ENCODE data around the gene ARMH1.

Gene ARMH1

DNA sequence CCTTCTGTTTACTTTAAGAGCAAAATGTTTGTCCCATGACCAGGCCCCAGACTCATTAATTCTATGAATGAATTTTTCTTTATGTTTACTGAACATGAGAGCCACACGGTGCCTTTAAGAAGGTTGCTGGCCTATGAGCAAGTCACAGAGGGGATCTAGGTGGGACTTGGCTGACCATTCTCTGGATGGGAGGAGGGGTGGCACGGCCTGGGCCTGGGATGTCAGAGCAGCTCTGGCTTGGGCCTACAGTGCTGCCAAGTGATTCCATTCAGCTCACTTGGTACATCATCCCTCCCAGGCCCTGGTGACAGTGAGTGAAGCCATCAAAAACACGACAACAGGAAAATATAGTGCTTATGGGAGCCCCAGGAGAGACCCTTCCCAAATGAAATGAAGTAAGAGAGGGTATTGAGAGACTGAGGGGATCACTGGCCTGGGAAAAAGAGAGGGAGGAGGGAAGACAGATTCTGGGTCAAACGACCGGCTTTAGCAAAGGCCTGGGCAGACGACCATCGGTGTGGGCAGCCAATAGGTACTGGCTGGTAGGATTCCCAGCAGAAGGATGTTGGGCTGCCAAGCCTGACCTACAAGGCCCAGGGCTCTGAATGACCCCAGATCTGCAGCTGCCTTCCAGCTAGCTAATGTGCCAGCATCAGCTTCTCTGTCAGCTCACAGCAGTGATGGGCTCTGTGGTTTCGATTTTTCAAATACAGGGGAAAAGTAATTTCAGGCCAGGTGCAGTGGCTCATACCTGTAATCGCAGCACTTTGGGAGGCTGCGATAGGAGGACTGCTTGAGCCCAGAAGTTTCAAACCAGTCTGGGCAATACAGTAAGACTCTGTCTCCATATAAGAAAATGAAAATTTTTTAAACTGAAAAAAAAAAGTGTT is 3.5 kb upstream of the ARMH1 start:
- DNase-seq (ENCODE audit: low read depth): no peak

DNA sequence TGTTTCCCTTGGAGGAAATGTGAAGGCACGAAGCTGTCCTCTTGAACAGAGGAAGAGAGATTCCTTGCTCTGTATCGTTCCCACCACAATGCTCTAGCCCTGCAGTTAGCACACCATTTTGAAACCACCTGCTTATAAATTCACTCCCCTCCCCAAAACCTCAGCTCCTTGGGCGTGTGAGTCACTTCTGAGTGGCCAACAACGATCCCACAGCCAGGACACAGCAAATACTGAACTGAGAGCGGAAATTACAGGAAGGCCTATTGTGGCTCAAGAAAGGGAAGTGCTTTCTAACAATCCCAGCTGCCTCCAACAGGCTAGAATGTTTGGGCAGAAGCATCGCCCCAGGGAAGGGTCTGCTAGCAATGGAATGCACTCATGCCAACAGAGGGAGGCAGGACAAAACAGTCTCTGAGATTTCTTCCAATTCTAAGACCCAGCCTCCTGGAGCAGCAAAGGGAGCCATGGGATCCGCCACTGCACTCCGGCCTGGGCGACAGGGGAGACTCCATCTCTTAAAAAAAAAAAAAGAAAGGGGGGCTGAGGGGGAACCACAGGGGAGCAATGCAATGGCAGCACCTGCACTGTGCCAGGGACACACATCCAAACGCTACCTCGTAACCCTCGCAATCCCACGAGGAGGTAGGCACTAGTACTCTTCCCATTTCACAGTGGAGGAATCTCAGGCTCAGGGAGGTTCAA is 2.1 kb upstream of the ARMH1 start:
- DNase-seq (ENCODE audit: low read depth): no peak

DNA sequence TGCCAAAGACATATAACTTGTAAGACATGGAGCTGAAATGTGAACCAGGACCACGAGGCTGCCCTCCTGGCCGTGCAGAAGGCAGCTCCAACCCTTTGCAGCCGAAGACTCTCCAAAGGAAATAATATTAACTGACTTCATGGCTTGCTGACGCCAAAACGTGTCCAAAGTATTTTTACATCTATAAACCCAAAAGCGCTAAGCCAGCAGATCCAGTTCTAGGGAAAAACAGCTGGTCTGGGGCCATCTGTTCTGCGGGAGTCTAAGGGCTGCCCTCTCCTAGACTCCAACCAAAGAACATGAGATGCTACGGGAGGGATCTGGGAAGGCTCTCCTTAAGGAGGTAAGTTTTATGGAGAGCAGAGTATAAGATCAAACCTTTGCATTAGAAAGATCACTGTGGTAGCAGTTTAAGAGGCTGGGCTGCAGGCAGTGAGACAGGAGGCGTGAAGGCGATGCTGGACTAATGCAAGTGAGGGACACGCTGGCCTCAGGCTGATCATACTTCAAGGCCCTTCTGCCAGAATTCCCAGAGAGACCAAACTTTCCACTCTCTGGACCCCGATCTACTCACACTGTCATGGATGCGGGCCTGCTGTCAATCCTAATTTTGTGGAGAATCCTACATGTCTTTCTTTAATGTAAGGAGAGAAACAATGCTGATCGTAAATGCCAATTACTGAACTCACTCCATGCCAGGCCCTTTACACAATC is 1.4 kb upstream of the ARMH1 start:
- no peak for DNase-seq (ENCODE audit: low read depth)

DNA sequence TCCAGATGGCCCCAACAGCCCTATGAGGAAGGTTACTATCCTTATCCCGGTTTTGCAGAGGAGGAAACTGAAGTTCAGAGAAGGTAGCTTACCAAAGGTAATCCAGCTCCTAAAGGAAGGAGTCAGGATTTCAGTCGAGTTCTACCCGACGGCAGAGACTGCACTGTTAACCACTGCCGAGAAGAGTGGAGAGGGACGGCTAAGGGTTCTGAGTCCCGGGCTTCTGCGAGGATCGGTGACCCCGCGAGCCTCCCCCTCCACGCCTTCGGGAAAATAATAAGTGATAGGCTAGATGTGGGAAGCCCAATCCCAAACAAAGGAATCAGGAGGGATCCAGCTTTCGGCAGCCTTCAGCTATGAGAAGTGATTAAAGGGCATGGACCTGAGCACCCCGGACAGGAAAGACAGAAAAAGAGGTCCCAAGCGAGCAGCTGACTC is 820 bp upstream of the ARMH1 start:
- DNase-seq (ENCODE audit: low read depth): no peak

DNA sequence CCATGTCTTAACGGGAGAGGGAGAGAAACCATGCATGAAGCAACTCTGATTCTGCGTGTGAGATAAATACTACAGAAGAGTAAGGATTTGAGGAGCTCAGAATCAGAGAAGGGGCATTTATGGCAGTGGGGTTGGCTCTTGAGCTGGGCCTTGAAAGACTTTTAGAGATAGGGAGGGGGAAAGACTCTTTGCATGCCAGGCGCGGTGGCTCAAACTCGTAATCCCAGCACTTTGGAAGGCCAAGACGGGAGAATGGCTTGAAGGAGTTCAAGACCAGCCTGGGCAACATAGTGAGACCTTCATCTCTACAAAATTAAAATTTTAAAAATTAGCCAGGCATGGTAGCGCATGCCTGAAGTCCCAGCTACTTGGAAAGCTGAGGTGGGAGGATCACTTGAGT is 672 bp downstream of the ARMH1 start:
- DNase-seq (ENCODE audit: low read depth): no peak

DNA sequence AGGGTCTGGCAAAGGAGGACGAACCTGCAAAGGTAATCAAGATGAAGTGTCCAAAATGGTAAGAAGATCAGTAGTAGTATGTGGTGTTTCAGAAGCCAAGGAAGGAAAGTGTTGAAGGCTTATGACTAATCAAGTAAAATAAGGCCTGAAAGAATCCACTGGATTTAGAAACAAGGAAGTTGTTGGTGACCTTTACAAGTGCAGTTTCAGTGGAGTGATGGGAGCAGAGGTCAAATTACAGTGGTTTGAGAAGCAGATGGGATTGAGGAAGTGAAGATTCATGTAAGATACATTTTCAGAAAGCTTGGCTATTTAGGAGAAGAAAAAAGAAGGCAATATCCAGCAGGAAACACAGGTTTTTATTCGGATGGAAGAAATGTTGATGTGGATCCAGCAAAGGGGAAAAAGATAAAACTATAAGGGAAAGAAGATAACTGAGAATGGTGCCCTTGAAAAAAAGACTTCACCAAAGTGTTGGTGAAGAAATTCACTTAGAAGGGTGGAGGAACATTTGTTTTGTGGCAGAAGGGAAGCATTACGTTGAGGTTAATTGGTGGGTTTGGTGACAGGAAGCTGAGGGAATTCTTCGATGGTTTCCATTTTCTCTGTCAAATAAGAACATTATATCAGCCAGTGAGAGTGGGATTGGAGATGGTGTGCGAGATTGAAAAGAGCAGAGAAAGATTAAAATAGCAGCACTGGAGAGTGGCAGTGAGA is 2.1 kb downstream of the ARMH1 start:
- no peak for DNase-seq (ENCODE audit: low read depth)

DNA sequence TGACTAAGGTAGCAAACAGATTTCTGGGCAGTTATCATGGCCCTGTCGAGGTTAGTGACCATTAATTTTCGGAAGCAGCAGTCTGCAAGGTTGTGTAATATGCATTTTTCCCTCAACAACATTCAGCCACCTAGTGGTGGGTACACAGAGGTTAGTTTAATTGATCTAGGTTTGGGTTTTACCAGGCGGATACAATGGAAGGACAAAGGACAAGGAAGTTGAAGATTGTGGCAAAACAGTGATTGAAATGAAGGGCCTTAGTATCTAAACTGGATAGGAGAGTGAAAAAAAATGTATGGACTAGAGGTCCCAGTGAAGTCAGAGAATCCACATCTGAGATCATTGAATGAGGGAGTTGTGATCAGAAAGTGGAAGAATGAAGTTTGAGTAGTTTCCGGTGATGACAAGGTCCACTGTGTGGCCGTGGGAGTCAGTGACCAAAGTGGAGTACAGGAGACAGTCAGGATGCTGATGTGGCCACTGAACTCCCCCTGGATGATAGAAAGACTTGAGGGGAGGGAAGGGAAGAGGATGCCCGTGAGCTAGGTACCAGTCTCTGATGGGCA is 2.8 kb downstream of the ARMH1 start:
- no peak for DNase-seq (ENCODE audit: low read depth)

DNA sequence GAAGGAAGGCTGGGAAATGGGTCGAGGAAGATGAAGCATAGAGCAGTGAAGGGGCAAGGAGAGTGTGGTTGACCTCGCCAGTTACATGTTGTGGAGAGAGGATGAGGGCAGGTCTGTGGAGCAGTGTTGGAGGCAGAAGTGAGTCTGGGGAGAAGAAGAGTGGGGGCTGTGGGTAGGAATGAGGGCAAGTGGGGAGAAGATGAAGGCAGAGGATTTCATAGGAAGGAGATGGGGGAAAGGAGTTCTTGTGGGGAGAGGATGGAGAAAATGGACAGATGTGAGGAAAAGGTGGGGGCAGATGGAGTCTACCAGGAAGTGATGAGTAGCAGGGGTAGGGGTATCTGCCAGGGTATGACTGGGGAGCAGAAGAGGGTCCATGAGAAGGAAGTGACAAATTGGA is 3.6 kb downstream of the ARMH1 start:
- no peak for DNase-seq (ENCODE audit: low read depth)

DNA sequence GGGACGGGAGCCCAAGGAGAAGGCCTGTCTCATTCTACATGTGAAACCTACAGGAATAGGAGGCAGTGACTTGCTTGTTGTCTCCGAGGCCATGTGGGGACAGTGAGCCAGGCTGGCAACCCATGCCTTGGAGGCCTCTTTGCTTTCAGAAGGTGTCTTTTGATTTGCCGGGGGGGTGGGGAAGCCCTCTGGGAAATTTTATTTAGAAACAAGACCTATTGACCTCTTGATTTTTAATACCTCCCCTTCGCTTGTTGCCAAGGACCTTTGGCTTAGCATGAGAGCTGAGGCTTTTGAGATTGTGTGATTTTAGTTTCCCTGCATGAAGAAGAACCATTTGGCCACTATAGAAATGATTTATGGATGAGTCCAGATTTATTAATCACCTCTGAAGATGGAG is 4.1 kb downstream of the ARMH1 start:
- no peak for DNase-seq (ENCODE audit: low read depth)

DNA sequence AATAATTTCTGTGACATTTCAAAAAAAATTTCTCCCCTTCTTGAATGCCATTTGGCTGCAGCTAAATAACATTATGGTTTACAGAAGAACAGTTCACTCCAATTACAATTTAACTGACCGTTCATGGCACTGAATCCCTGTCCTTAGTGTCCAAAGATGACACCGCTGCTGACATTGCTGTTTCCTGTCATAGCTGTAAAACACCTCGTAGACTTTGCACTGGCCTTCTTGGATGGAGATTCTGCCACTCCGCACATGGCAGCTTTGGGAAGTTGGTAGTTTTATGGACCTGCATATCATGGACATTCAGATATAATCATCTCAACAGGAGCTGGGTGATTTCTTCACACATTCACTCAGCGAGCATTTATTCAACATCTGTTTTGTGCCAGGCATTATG is 5.0 kb downstream of the ARMH1 start:
- no peak for DNase-seq (ENCODE audit: low read depth)

DNA sequence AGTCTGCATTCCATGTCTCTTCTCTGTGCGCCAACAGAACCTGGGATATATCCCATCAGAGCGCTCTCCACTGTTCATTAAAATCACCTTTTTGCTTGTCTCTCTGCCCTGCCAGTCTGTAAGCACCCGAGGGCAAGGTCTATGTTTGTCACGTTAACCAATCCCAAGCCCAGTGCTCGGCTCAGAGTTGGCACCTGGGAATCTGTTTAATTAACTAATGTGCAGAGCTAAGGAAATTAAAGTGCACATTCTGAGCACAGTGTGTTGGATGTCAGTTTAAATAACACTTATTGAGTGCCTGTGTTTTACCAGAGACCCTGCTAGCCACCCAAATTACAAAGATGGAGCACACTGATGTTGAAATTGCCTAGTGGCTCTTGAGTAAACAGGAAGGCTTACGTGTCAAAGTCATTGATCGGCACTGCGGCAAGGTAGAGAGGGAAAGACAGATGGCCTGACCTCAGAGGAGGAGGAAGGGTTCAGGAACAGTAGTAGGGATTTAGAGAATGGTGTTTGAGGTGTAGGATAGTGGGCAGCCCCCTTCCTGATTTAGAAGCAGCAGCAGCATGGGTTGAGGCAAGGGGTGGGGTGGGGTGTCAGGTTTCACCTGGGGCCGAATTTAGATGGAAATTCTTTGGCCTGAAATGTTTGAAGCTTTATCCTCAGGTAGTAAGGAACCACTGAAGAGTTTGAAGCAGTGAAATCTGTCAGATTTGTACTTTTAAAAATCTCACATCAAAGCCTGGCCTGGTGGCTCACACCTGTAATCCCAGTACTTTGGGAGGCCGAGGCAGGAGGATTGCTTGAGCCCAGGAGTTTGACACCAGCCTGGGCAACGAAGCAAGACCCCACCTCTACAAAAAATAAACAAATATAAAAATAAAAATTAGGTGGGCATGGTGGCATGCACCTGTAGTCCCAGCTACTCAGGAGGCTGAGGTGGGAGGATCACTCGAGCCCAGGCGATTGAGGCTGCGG is 7.7 kb downstream of the ARMH1 start:
- DNase-seq (ENCODE audit: low read depth): no peak

DNA sequence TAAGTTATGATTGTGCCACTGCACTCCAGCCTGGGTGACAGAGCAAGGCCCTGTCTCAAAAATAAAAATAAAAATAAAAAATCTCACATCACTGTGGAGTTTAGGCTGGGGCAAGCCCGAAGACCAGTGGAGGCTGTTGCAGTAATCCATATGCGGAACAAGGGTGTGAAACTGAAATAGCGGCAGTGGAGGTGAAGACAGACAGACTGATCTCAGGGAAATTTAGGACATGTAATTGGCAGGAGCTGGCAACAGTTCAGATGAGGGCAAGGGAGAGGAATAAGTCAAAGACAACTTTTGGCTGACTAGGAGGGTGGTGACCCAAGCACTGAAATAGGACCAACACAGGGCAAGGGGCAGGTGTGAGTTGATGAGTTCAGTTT is 8.4 kb downstream of the ARMH1 start:
- DNase-seq (ENCODE audit: low read depth): no peak

DNA sequence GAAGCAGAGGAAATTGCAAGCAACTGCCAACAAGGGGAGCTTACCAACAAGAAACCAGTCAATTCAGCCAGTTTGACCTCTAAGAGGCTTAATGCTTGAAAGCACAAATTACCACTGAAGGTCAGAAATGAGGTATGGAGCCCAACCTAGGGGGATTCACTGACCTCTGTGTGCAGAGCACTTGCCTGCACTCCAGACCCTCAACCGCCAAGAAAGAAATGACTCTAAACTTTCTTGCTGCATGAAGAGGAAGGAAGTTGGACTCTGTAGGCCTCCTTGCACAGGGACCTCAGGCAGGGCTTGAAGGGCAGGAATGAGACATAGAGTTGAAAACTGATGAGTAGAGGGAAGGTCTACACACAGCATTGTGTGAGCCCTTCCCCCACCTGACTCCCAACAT is 10.0 kb downstream of the ARMH1 start:
- DNase-seq (ENCODE audit: low read depth): no peak

DNA sequence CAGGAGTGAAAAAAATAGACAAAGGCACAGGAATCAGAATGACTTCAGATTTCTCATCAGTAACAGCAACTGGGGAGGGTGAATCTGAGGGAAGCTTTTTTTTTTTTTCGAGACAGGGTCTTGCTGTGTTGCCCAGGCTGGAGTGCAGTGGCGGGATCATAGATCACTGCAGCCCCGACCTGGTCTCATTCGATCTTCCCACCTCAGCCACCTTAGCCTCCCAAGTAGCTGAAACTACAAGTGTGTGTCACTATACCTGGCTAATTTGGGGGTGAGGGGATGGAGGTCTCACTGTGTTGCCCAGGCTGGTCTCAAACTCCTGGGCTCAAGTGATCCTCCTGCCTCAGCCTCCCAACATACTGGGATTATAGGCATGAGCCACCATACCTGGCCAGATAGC is 10.7 kb downstream of the ARMH1 start:
- DNase-seq (ENCODE audit: low read depth): no peak

DNA sequence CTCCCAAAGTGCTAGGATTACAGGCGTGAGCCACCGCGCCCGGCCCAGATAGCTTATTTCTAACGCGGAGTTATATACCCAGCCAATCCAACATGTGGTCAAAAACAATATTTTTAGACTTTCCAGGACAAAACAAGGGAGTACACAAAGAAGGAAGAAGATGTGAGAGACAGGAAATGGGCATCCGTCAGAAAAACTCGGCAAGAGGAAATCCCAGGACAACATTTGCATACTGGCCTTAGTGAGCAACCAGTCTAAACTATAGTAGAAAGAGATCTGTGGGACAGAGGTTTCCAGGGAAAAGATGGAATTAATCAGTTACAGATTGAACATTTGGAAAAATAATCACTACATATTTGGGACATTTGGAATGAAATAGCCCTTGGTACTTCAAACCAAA is 11.4 kb downstream of the ARMH1 start:
- DNase-seq (ENCODE audit: low read depth): no peak

DNA sequence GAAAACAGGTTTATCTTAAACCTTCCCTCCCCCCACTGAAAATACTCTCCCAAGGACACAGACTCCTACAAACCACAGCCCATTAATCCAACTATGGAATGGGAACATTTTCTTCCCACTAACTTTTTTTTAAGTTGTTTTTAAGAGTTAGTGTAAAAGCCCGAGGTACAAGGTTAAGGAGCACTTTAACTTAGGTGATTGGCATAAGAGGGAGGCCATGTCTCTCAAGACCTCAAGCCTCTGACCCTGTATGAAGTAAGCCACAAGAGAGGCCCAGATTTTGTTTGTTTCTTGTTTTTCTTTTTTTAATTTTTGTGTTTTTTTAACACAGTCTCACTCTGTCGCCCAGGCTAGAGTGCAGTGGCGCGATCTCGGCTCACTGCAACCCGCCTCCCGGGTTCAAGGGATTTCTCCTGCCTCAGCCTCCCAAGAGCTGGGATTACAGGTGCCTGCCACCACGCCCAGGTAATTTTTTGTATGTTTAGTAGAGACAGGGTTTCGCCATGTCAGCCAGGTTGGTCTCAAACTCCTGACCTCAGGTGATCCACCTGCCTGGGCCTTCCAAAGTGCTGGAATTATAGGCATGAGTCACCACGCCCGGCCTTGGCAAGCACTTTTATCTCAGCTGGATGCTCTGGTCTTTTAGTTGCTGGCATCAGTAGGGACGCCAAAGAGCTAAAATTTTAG is 14.4 kb downstream of the ARMH1 start:
- no peak for DNase-seq (ENCODE audit: low read depth)

DNA sequence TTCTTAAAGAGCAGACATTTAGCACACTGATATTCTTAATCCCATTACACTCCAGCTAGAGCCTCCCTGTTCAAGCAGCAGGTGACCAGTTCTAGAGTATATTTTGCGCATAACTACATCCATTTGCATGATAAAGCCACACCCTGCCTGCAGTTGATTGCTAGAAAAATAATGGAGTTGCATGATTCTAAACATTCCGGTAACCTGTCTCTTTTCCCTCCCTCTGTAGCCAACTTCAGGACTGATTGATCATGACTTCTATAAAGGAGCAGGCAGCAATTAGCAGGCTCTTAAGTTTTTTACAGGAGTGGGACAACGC is 14.9 kb downstream of the ARMH1 start:
- DNase-seq (ENCODE audit: low read depth): no peak

DNA sequence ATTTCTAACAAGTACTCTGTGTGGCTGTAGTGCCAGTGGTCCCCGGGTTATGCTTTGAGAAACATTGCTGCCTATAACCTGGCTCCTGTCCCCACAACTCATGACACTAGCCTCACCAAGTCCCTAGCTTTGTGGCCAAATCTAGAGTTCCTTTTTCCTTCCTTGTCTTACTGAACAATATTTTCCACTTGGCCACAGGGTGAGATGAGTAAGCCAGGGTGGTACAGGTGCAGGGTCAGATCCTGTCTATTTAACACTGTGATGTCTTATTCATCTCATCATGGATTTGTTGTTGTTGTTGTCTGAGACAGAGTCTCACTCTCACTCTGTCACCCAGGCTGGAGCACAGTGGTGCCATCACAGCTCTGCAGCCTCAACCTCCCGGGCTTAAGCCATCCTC is 18.6 kb downstream of the ARMH1 start:
- no peak for DNase-seq (ENCODE audit: low read depth)

DNA sequence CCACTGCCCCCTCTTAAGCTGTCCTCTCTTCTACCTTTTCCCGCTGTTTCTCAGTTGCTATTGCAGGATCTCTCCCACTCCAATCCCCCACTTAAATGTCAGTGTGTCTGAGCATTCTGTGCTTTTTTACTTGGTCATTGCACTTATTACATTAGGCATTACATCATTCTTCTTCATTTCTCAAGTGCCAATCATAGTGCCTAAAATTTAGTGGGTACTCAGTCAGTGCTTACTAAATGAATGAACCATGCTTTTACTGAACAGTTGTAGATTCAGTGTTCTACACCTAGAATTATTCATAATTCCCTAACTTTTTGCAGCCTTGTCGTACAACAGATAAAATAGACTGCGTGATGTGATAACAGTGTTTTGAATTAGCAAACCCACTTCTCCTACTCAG is 19.4 kb downstream of the ARMH1 start:
- DNase-seq (ENCODE audit: low read depth): no peak

DNA sequence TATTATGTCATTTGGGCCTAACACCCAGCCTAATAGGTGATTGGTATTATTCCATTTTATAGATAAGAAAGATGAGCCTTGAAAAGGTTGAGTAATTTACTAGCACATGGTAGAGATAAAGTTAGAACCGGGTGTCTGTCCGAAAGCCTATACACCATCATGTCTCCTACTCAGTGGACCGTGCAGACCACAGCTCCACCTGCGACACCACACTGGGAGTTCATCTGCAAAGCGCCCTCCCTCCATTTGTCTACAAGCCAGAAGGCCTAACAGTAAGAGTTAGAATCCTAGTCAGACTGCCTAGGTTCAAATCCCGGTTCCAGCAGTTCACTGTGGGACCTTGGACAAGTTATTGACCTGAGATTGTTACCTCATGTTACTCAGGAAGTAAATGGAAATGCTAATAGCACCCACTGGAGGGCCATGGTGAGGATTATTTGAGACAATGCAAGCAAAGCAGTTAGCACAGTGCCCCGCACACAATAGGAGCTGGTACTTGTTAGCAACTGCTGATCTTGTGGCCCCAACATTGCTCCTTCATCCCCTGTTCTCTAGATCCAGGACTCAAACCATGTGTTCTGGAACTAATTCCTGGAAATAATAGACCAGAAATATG is 20.5 kb downstream of the ARMH1 start:
- DNase-seq (ENCODE audit: low read depth): no peak

Data from fibroblast of the conjunctiva (primary cell).